ENCODE measurements around the gene PTPN4. TPM values are rescaled to one million over a fixed set of nuclear protein-coding genes. Genes with fewer than 3 reads are reported as not detected.

The PTPN4 gene
- total RNA-seq, 1 experiment from 2014 or later: 42.2 TPM

GRCh38 chr2:120007851-120008250 lies 248.1 kb downstream of the PTPN4 start:
- no TSS peak for BruUV-seq (replicated peaks)
- CTCF ChIA-PET: no interaction called here
- TF ChIP-seq, protein P1, sequence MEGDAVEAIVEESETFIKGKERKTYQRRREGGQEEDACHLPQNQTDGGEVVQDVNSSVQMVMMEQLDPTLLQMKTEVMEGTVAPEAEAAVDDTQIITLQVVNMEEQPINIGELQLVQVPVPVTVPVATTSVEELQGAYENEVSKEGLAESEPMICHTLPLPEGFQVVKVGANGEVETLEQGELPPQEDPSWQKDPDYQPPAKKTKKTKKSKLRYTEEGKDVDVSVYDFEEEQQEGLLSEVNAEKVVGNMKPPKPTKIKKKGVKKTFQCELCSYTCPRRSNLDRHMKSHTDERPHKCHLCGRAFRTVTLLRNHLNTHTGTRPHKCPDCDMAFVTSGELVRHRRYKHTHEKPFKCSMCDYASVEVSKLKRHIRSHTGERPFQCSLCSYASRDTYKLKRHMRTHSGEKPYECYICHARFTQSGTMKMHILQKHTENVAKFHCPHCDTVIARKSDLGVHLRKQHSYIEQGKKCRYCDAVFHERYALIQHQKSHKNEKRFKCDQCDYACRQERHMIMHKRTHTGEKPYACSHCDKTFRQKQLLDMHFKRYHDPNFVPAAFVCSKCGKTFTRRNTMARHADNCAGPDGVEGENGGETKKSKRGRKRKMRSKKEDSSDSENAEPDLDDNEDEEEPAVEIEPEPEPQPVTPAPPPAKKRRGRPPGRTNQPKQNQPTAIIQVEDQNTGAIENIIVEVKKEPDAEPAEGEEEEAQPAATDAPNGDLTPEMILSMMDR (conservative IDR thresholded peaks at IDR 0.05; ENCODE audit: low read depth, low read length): no peak
- no peak for TF ChIP-seq EZH2 (IDR thresholded peaks at IDR 0.05; ENCODE audit: borderline replicate concordance, low read depth, low read length, poor library complexity, severe bottlenecking)

GRCh38 chr2:120012363-120012762 lies 252.6 kb downstream of the PTPN4 start:
- peak overlapping the region; percentile 91 for H3K27ac ChIP-seq (ENCODE audit: low read depth, low read length, poor library complexity, severe bottlenecking)
- intact Hi-C loops (cut with micrococcal nuclease; ENCODE audit: unreplicated experiment): loop anchor here (5.0 kb wide), 1 partner anchor 310 kb away; no protein-coding TSS in a partner anchor
- CTCF ChIA-PET: no interaction called here

More at GRCh38 chr2:120007851-120008250, 248.1 kb downstream of the PTPN4 start:
- no peaks in the 10 kb centered on the region for H3K27me3 ChIP-seq (replicated peaks; ENCODE audit: insufficient read depth, low read depth, low read length, poor library complexity)
- intact Hi-C loops (cut with micrococcal nuclease; ENCODE audit: unreplicated experiment): loop anchor here (10.0 kb wide), 1 partner anchor 253 kb away; the partner anchor contains the start of gene PTPN4
- DNase-seq (ENCODE audit: low spot score): no peak
- no peak overlapping the region for H3K27ac ChIP-seq (ENCODE audit: low read depth, low read length, poor library complexity, severe bottlenecking)
- no peak overlapping the region for H3K4me3 ChIP-seq (ENCODE audit: low read depth, low read length, poor library complexity, severe bottlenecking)
- POLR2A ChIA-PET (ENCODE audit: low non-redundant PET): no interaction called here
- H3K4me1 ChIP-seq (ENCODE audit: insufficient read depth, low read length, poor library complexity, severe bottlenecking): no peaks in the 10 kb centered on the region
- no peaks in the 10 kb centered on the region for H3K9me3 ChIP-seq (ENCODE audit: low read depth, low read length, poor library complexity, severe bottlenecking)
- no peaks in the 10 kb centered on the region for H3K36me3 ChIP-seq (ENCODE audit: insufficient read depth, low read length, poor library complexity, severe bottlenecking)

DNA sequence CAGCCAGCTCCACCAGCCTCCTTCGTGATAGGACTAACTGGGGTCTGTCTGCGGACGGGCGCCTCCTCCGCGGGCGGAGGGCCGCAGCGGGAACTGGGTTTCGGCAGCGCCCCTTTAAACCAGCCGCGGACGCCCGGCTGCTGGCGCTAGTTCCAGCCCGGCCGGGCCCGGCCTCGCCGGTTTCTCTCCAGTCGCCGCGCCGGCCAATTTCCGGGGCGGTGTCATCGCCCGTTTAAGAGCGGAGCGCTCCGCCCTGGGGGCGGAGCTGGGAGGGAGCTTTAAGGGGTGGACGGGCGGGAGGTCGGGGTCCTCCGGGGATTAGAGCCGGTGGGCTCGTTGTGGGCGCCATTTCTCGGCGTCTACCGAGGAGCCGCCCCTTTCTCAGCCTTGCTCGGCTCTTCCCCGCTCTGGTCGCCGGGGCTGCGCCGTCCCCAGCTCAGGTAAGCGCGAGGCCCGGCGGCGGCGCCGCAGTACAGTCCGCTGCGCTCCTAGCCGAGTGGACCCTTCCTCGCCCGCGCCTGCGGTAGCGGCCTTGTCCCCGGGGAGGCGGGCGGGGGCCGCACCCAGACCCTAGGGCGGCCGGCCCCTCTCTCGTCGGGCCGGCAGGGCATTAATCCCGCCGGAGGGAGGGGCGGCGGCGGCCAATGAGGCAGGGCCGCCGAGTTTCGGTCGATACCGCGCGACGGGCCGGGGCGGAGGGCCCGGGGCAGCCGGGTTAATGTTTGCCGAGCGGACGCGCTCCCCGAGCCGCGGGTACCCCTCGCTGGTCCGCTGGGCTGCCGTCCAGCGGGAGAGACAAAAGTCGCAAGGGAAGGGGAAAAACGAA lies 253.3 kb downstream of the PTPN4 start, which contains the start of gene EPB41L5:
EPB41L5 (plus strand) TSS at position 307 of the 826 bp plus-strand sequence. CDS start 6,008 bp downstream, outside the sequence.
- no TSS peak for BruUV-seq (replicated peaks)
- intact Hi-C loops (cut with micrococcal nuclease; ENCODE audit: unreplicated experiment): loop anchor here (5.0 kb wide), 1 partner anchor 311 kb away; no protein-coding TSS in a partner anchor
- no peaks in the 10 kb centered on the region for H3K36me3 ChIP-seq (ENCODE audit: insufficient read depth, low read length, poor library complexity, severe bottlenecking)
- H3K4me1 ChIP-seq (ENCODE audit: insufficient read depth, low read length, poor library complexity, severe bottlenecking): peaks cover 7% of the 10 kb centered on the region
- no peaks in the 10 kb centered on the region for H3K27me3 ChIP-seq (replicated peaks; ENCODE audit: insufficient read depth, low read depth, low read length, poor library complexity)
- H3K4me3 ChIP-seq (ENCODE audit: low read depth, low read length, poor library complexity, severe bottlenecking): peak within 1 kb of the TSS; percentile 74
- POLR2A ChIA-PET (ENCODE audit: low non-redundant PET): interaction anchor here (0.6 kb wide), 1 partner anchor 253 kb away, joined by 4 read pairs; the partner anchor contains the start of gene PTPN4
- TF ChIP-seq, protein P1 (conservative IDR thresholded peaks at IDR 0.05; ENCODE audit: low read depth, low read length): no peak
- no peak for TF ChIP-seq EZH2 (IDR thresholded peaks at IDR 0.05; ENCODE audit: borderline replicate concordance, low read depth, low read length, poor library complexity, severe bottlenecking)
- peak within 1 kb of the TSS; percentile 91 for H3K27ac ChIP-seq (ENCODE audit: low read depth, low read length, poor library complexity, severe bottlenecking)
- DNase-seq (ENCODE audit: low spot score): peak; percentile 98
- no peaks in the 10 kb centered on the region for H3K9me3 ChIP-seq (ENCODE audit: low read depth, low read length, poor library complexity, severe bottlenecking)
- CTCF ChIA-PET: interaction anchor here (0.6 kb wide), 2 partner anchors 508 to 773 kb away, joined by 5 to 12 read pairs; no protein-coding TSS in a partner anchor

More at GRCh38 chr2:120012363-120012762, 252.6 kb downstream of the PTPN4 start:
- Histone ChIP-seq H3K4me1 (ENCODE audit: insufficient read depth, low read length, poor library complexity, severe bottlenecking) (peaks cover 7% of the 10 kb centered on the region), H3K4me3 (ENCODE audit: low read depth, low read length, poor library complexity, severe bottlenecking) (peak overlapping the region; percentile 74), H3K9me3 (ENCODE audit: low read depth, low read length, poor library complexity, severe bottlenecking) (no peaks in the 10 kb centered on the region), H3K27me3 (replicated peaks; ENCODE audit: insufficient read depth, low read depth, low read length, poor library complexity) (no peaks in the 10 kb centered on the region), H3K36me3 (ENCODE audit: insufficient read depth, low read length, poor library complexity, severe bottlenecking) (no peaks in the 10 kb centered on the region)
- no peak for TF ChIP-seq EZH2 (IDR thresholded peaks at IDR 0.05; ENCODE audit: borderline replicate concordance, low read depth, low read length, poor library complexity, severe bottlenecking)
- TF ChIP-seq, protein P1 (conservative IDR thresholded peaks at IDR 0.05; ENCODE audit: low read depth, low read length): no peak
- POLR2A ChIA-PET (ENCODE audit: low non-redundant PET): no interaction called here
- no TSS peak for BruUV-seq (replicated peaks)
- DNase-seq (ENCODE audit: low spot score): no peak

All from A673 (cell line).